Heart left ventricle (tissue), 16 donors: ENCODE data around the gene MON2. TPM values are rescaled to one million over a fixed set of nuclear protein-coding genes. Genes with fewer than 3 reads are reported as not detected.

Source experiments
- ATAC-seq, 4 donors: fragments of 200-7000 bp; cut with Tn5 transposase; one replicate each; pipeline ENCODE4 v1.9.1; 2020 to 2022; ENCODE audit warnings: moderate library complexity in 4 of 4, mild to moderate bottlenecking in 3 of 4, moderate number of reproducible peaks in 1 of 4
- DNase-seq, 5 donors: peaks; one replicate each; pipeline ENCODE4 v3.0.0-alpha.2; 2020
- H3K27ac ChIP-seq, 12 donors: fragments of 200-600 bp; sonication (generic) in 4 of 12; one replicate each; pipeline versions ENCODE4 v1.5.0 to v1.8.0; 2016 to 2022; ENCODE audit warnings: mild to moderate bottlenecking in 2 of 12
- H3K27me3 ChIP-seq, 9 donors: fragments of 200-600 bp; sonication (generic) in 2 of 9; one replicate each; pipeline versions ENCODE4 v1.5.1 to v1.8.0; 2016 to 2022; ENCODE audit warnings: mild to moderate bottlenecking in 3 of 9
- H3K36me3 ChIP-seq, 9 donors: fragments of 200-600 bp; sonication (generic) in 2 of 9; one replicate each; pipeline versions ENCODE4 v1.5.0 to v1.8.0; 2018 to 2022; ENCODE audit warnings: mild to moderate bottlenecking in 2 of 9
- H3K4me1 ChIP-seq, 12 donors: fragments of 200-600 bp; sonication (generic) in 4 of 12; one replicate each; pipeline versions ENCODE4 v1.5.0 to v1.8.0; 2016 to 2022; ENCODE audit warnings: mild to moderate bottlenecking in 3 of 12
- H3K4me3 ChIP-seq, 12 donors: fragments of 200-600 bp; sonication (generic) in 4 of 12; one replicate each; pipeline versions ENCODE4 v1.5.0 to v1.8.0; 2017 to 2022; ENCODE audit warnings: mild to moderate bottlenecking in 9 of 12, moderate library complexity in 4 of 12
- H3K9me3 ChIP-seq, 12 donors: fragments of 200-600 bp; sonication (generic) in 4 of 12; one replicate each; pipeline versions ENCODE4 v1.5.0 to v1.8.0; 2016 to 2022; ENCODE audit warnings: mild to moderate bottlenecking in 1 of 12
- CTCF ChIP-seq, 12 donors: fragments of 200-600 bp; sonication (generic) in 4 of 12; IDR thresholded peaks; one replicate each; pipeline versions ENCODE4 v1.5.0 to v1.8.0; 2018 to 2022; ENCODE audit warnings: antibody characterized with exemption in 12 of 12, mild to moderate bottlenecking in 5 of 12
- POLR2A ChIP-seq, 2 donors: fragments of 450-650 bp; IDR thresholded peaks; one replicate each; pipeline ENCODE4 v1.6.1; 2017; ENCODE audit warnings: antibody characterized with exemption in 2 of 2, mild to moderate bottlenecking in 2 of 2, moderate library complexity in 2 of 2
- WGBS, 4 donors: extraction: QIAGEN DNeasy Blood & Tissue Kit in 2 of 4; methylation state at CpG; one replicate each; pipeline versions ENCODE4 v1.1.5 to v1.1.7; 2013 to 2018; 5-methylcytosine and 5-hydroxymethylcytosine counted together
- intact Hi-C, 10 donors: fragments of 100-400 bp; cut with DNase I; formaldehyde crosslinking; loops; one replicate each; pipeline versions ENCODE4 v1.11.1 to v1.14.2; 2022
- polyA plus RNA-seq, 2 donors: library from polyadenylated mRNA; stranded (reverse); fragments of 200-250 nt; gene quantifications; one replicate each; pipeline ENCODE4 v1.2.3, GENCODE V29; 2013
- total RNA-seq, 9 donors: library from RNA; depleted of rRNA in 2 of 9; stranded (reverse); fragments of >200 nt in 2 of 9; fragmentation: NEBNext Ultra II Directional in 3 of 9; extraction: Animal tissue kit (Norgen Biotek cat#: 25700) in 3 of 9; gene quantifications; one replicate each; pipeline versions ENCODE4 v1.1.0 to v1.2.4, GENCODE V29; 2016 to 2023
- donor health status: ischemic (EF 13 %, LVEDD 7.1; RV severe dilation, severe dysfunction).
- donor health status: healthy with polysubstance abuse.
- donor health status: DM: no; HTN: yes; CAD: no.
- donor health status: DM: no; HTN: no; CAD: no.
- donor health status: ischemic (EF 25% LVEDD 6.9; RV normal size, moderate dysfunction).
- donor health status: ischemic (EF 25% LVEDD 5.7; RV mildly dilated, moderate dysfunction).
- donor health status: healthy.
- donor health status: DM: yes; HTN: yes; CAD: no.
- donor health status: ischemic (EF 35%, LVEDD 5.7; RV mildly dilated, moderate dysfunction).
- donor health status: nonischemic (EF 11% LVEDD 7.7; RV severe dilation, severe dysfunction).
- donor health status: DM: yes; HTN: yes; CAD: no.
- donor health status: PGD.
- donor health status: ischemic (EF 29% LVEDD 5.4; RV normal size, mild dysfunction).
- donor health status: nonischemic (EF 23%, LVEDD 6.1; RV moderate dilation, normal function).

MON2 gene
- total and polyA plus RNA-seq, 11 donors: 8.7 to 30.6 (median 17.0) TPM

GRCh38 chr12:62621101-62621638 lies 154.5 kb downstream of the MON2 start:
- ATAC-seq (no peak), DNase-seq (no peak)
- Histone ChIP-seq H3K9me3 (no peaks in the 10 kb centered on the region), H3K36me3 (peaks cover 0 to 9% (median 0%) of the 10 kb centered on the region in 9 donors), H3K27ac (no peak overlapping the region), H3K4me3 (no peak overlapping the region), H3K4me1 (peaks cover 0 to 8% (median 0%) of the 10 kb centered on the region in 12 donors), H3K27me3 (no peaks in the 10 kb centered on the region)
- no peak for TF ChIP-seq POLR2A (IDR thresholded peaks at IDR 0.05)
- no peak for TF ChIP-seq CTCF (IDR thresholded peaks at IDR 0.05)
- intact Hi-C loops: no loop called here
- 84 to 89% (median 87%) methylated on average over 8 of the region's 8 CpGs for WGBS, 4 donors

GRCh38 chr12:62622177-62622576 lies 155.6 kb downstream of the MON2 start:
- Histone ChIP-seq H3K4me1 (peaks cover 0 to 8% (median 0%) of the 10 kb centered on the region in 12 donors), H3K27ac (no peak overlapping the region), H3K36me3 (no peaks in the 10 kb centered on the region), H3K27me3 (no peaks in the 10 kb centered on the region), H3K9me3 (no peaks in the 10 kb centered on the region), H3K4me3 (no peak overlapping the region)
- TF ChIP-seq CTCF (IDR thresholded peaks at IDR 0.05) (no peak), POLR2A (IDR thresholded peaks at IDR 0.05) (no peak)
- WGBS, 4 donors: 62 to 69% (median 67%) methylated on average over 2 of the region's 2 CpGs
- ATAC-seq (no peak), DNase-seq (no peak)
- intact Hi-C loops: no loop called here

GRCh38 chr12:62625228-62625627 lies 158.6 kb downstream of the MON2 start:
- Histone ChIP-seq H3K4me1 (peaks cover 0 to 8% (median 0%) of the 10 kb centered on the region in 12 donors), H3K27ac (no peak overlapping the region), H3K27me3 (peaks cover 0 to 3% (median 0%) of the 10 kb centered on the region in 9 donors), H3K9me3 (no peaks in the 10 kb centered on the region), H3K4me3 (no peak overlapping the region), H3K36me3 (no peaks in the 10 kb centered on the region)
- intact Hi-C loops: no loop called here
- no peak for TF ChIP-seq POLR2A (IDR thresholded peaks at IDR 0.05)
- TF ChIP-seq CTCF (IDR thresholded peaks at IDR 0.05): no peak
- peak in 1 of 5 donors; percentile 34 for DNase-seq
- ATAC-seq: peak in 3 of 4 donors; percentile 26 to 74 (median 57)
- WGBS, 4 donors: 54 to 94% (median 79%) methylated on average over 2 of the region's 2 CpGs

GRCh38 chr12:62627181-62627580 lies 160.6 kb downstream of the MON2 start:
- Histone ChIP-seq H3K4me1 (peaks cover 0 to 22% (median under 1%) of the 10 kb centered on the region in 12 donors), H3K27ac (no peak overlapping the region), H3K27me3 (peaks cover 0 to 12% (median 0%) of the 10 kb centered on the region in 9 donors), H3K4me3 (no peak overlapping the region), H3K9me3 (no peaks in the 10 kb centered on the region), H3K36me3 (no peaks in the 10 kb centered on the region)
- TF ChIP-seq POLR2A (IDR thresholded peaks at IDR 0.05): no peak
- TF ChIP-seq CTCF (IDR thresholded peaks at IDR 0.05): no peak
- intact Hi-C loops: no loop called here
- DNase-seq (no peak), ATAC-seq (no peak)
- WGBS, 4 donors: 83 to 98% (median 90%) methylated on average over 2 of the region's 2 CpGs
